SK-MEL-5 (cell line): Measurements from ENCODE around the gene NCSTN. TPM values are rescaled to one million over a fixed set of nuclear protein-coding genes. Genes with fewer than 3 reads are reported as not detected.

Experiments used
- DNase-seq: peaks from one replicate; pipeline ENCODE4 v3.0.0-alpha.2; 2016; ENCODE audit warnings: low read depth, low spot score
- in situ Hi-C: cut with HindIII; loops from 2 replicates; pipeline ENCODE4 v1.10.0; 2016; ENCODE audit warnings: low sequenced_read_pairs, high pct_unique_total_duplicates, low pct_unique_long_range_greater_than_20kb
- total RNA-seq: library from RNA; depleted of rRNA; stranded (reverse); fragments of >200 nt; shearing (Covaris generic); gene quantifications from 2 replicates; pipeline ENCODE4 v1.2.3, GENCODE V29; 2014

NCSTN gene
- total RNA-seq, 1 experiment from 2014 or later: 87.3 TPM

GRCh38 chr1:160344241-160344640 lies 1.1 kb downstream of the NCSTN start:
- no peak for DNase-seq

GRCh38 chr1:160344936-160345335 lies 1.8 kb downstream of the NCSTN start:
- in situ Hi-C loops: no loop called here
- DNase-seq: no peak

More at GRCh38 chr1:160344241-160344640, 1.1 kb downstream of the NCSTN start:
- in situ Hi-C loops: no loop called here

GRCh38 chr1:160346463-160346862 lies 3.3 kb downstream of the NCSTN start:
- in situ Hi-C loops: no loop called here
- DNase-seq: no peak

GRCh38 chr1:160346958-160347357 lies 3.8 kb downstream of the NCSTN start:
- in situ Hi-C loops: no loop called here
- DNase-seq: no peak

GRCh38 chr1:160351629-160352028 lies 8.4 kb downstream of the NCSTN start:
- DNase-seq: no peak
- in situ Hi-C loops: no loop called here

GRCh38 chr1:160352555-160352954 lies 9.4 kb downstream of the NCSTN start:
- in situ Hi-C loops: no loop called here
- no peak for DNase-seq

- in situ Hi-C loops: no loop called here
- DNase-seq: peak; percentile 77
Measured at GRCh38 chr1:160353223-160353622, 10.0 kb downstream of the NCSTN start.

GRCh38 chr1:160354388-160354985 lies 11.3 kb downstream of the NCSTN start:
- in situ Hi-C loops: no loop called here
- DNase-seq: peak; percentile 61

GRCh38 chr1:160357286-160358002 lies 14.3 kb downstream of the NCSTN start:
- in situ Hi-C loops: no loop called here
- DNase-seq: no peak

- no peak for DNase-seq
- in situ Hi-C loops: no loop called here
Measured at GRCh38 chr1:160358073-160358472, 14.9 kb downstream of the NCSTN start.

- DNase-seq: no peak
- in situ Hi-C loops: no loop called here
Measured at GRCh38 chr1:160359559-160360226, 16.5 kb downstream of the NCSTN start.

GRCh38 chr1:160360227-160360695 lies 17.1 kb downstream of the NCSTN start:
- DNase-seq: no peak
- in situ Hi-C loops: no loop called here

- in situ Hi-C loops: no loop called here
Measured at GRCh38 chr1:160361199-160361598, 18.0 kb downstream of the NCSTN start.

GRCh38 chr1:160361814-160362167 lies 18.6 kb downstream of the NCSTN start:
- DNase-seq: no peak
- in situ Hi-C loops: no loop called here

More at GRCh38 chr1:160361199-160361598, 18.0 kb downstream of the NCSTN start:
- DNase-seq: no peak

- DNase-seq: no peak
Measured at GRCh38 chr1:160362168-160362957, 19.2 kb downstream of the NCSTN start.

GRCh38 chr1:160363010-160363409 lies 19.8 kb downstream of the NCSTN start:
- DNase-seq: no peak
- in situ Hi-C loops: no loop called here

More at GRCh38 chr1:160362168-160362957, 19.2 kb downstream of the NCSTN start:
- in situ Hi-C loops: no loop called here

- DNase-seq: no peak
- in situ Hi-C loops: no loop called here
Measured at GRCh38 chr1:160363951-160364735, 21.0 kb downstream of the NCSTN start.
